ENCODE measurements around the gene PHLPP1.

GRCh38 chr18:62978251-62979049, 263.1 kb downstream of the PHLPP1 start:
- TF ChIP-seq CTCF (IDR thresholded peaks at IDR 0.05; ENCODE audit: low read depth, low read length) (no peak), EZH2phosphoT487 (IDR thresholded peaks at IDR 0.05; ENCODE audit: low read depth) (no peak)
